ENCODE data around the gene MAPK8IP2.
"Not testable (repeated sequence)": the region's sequence is repeated elsewhere in the genome, so short reads cannot be mapped to it uniquely, and the experiment has no call there.

The MAPK8IP2 gene

GRCh38 chr22:50614296-50614695 lies 13.7 kb downstream of the MAPK8IP2 start:
- DNase-seq, result not testable (repeated sequence)

GRCh38 chr22:50620593-50621355 lies 20.2 kb downstream of the MAPK8IP2 start:
- DNase-seq, result peak; percentile 67

GRCh38 chr22:50621356-50621880 lies 20.8 kb downstream of the MAPK8IP2 start:
- peak; percentile 66 for DNase-seq

GRCh38 chr22:50621948-50622722 lies 21.5 kb downstream of the MAPK8IP2 start:
- DNase-seq, result peak; percentile 63

GRCh38 chr22:50622723-50623327 lies 22.2 kb downstream of the MAPK8IP2 start:
- DNase-seq, result no peak

- no peak for DNase-seq
Observed at GRCh38 chr22:50624347-50625130, 23.9 kb downstream of the MAPK8IP2 start.

- DNase-seq, result no peak
Observed at GRCh38 chr22:50625131-50625567, 24.6 kb downstream of the MAPK8IP2 start.

- DNase-seq, result no peak
Observed at GRCh38 chr22:50625568-50626313, 25.1 kb downstream of the MAPK8IP2 start.

GRCh38 chr22:50626314-50626849 lies 25.8 kb downstream of the MAPK8IP2 start:
- DNase-seq, result no peak

- peak; percentile 19 for DNase-seq
Observed at GRCh38 chr22:50626850-50627641, 26.5 kb downstream of the MAPK8IP2 start.

GRCh38 chr22:50627642-50628542 lies 27.3 kb downstream of the MAPK8IP2 start, which contains the start of gene ARSA:
ARSA (minus strand) TSS chr22:50628152; CDS start chr22:50627779, 373 bp downstream.
- peak; percentile 84 for DNase-seq

- no peak for DNase-seq
Observed at GRCh38 chr22:50628543-50629134, 28.0 kb downstream of the MAPK8IP2 start.

GRCh38 chr22:50630376-50630775 lies 29.8 kb downstream of the MAPK8IP2 start:
- no peak for DNase-seq

GRCh38 chr22:50633086-50633485 lies 32.5 kb downstream of the MAPK8IP2 start:
- DNase-seq, result no peak

GRCh38 chr22:50633771-50634170 lies 33.2 kb downstream of the MAPK8IP2 start:
- DNase-seq, result no peak

GRCh38 chr22:50635591-50635990 lies 35.0 kb downstream of the MAPK8IP2 start:
- no peak for DNase-seq

GRCh38 chr22:50640296-50640695 lies 39.7 kb downstream of the MAPK8IP2 start:
- not testable (repeated sequence) for DNase-seq

GRCh38 chr22:50640857-50641647 lies 40.5 kb downstream of the MAPK8IP2 start:
- no peak for DNase-seq
